NCI-H774 (cell line): ENCODE data around the gene PTPN20.

ENCODE experiments used
- DNase-seq: peaks from one replicate; lab custom pipeline; 2025; lab: John Stamatoyannopoulos, UW

The PTPN20 gene

GRCh38 chr10:47021850-47022249 lies 110.6 kb downstream of the PTPN20 start:
- no peak for DNase-seq

- no peak for DNase-seq
Measured at GRCh38 chr10:47022311-47023131, 111.3 kb downstream of the PTPN20 start.

DNA sequence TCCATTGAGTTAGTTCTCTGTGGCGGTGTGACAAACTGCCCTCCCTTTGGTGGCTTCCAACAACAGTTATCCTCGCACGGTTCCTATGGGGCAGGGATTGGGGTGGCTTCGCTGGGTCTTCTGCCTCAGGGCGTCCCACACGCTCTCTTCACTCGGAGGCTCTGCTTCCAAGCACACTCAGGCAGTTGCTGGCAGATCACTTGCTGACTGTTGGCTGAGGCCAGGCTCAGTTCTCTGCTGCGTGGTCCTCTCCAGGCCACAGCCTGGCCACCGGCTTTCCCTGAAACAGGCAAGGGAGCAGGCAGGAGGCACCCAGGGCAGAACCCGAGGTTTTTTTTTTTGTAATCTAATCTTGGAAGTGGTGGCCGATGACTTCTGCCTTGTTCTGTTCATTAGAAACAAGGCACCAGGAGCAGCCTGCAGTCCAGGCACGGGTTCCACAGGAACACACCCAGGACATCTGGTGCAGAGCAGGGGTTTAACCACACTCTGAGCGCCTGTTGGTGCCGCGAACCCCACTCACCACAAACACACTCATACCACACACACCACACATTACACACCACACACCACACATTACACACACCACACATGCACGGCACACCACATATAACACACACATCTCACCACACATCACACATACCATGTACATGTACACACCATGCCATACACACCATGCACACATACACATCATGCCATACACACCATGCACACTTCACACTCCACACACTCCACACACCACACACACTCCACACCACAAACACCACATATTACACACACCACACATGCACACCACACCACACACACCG lies 112.2 kb downstream of the PTPN20 start:
- DNase-seq: no peak

DNA sequence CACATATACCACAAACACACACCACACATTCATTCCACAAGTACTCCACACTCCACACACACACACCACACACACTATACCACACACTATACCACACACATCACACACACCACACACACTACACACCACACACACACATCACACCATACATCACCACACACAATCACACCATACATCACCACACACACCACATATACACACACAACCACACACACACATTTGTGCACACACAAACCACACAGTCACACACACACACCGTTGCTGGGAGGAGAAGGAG lies 112.8 kb downstream of the PTPN20 start:
- DNase-seq: no peak

GRCh38 chr10:47024399-47025252 lies 113.4 kb downstream of the PTPN20 start:
- peak; percentile 34 for DNase-seq

DNA sequence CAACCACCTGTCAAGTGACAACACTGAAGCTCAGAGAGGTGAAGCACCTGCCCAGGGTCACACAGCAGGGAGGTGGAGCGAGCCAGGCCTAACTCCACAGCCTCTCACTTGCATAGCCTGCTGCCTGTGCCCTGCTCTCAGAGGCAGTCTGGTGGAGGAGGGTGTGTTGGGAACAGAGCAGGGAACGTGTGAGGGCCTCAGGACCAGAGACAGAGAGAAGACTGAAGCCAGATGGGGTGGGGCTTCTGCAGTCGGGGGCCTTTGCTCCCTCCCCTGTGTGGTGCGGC lies 114.0 kb downstream of the PTPN20 start:
- DNase-seq: no peak

GRCh38 chr10:47025540-47026300 lies 114.5 kb downstream of the PTPN20 start:
- no peak for DNase-seq

DNA sequence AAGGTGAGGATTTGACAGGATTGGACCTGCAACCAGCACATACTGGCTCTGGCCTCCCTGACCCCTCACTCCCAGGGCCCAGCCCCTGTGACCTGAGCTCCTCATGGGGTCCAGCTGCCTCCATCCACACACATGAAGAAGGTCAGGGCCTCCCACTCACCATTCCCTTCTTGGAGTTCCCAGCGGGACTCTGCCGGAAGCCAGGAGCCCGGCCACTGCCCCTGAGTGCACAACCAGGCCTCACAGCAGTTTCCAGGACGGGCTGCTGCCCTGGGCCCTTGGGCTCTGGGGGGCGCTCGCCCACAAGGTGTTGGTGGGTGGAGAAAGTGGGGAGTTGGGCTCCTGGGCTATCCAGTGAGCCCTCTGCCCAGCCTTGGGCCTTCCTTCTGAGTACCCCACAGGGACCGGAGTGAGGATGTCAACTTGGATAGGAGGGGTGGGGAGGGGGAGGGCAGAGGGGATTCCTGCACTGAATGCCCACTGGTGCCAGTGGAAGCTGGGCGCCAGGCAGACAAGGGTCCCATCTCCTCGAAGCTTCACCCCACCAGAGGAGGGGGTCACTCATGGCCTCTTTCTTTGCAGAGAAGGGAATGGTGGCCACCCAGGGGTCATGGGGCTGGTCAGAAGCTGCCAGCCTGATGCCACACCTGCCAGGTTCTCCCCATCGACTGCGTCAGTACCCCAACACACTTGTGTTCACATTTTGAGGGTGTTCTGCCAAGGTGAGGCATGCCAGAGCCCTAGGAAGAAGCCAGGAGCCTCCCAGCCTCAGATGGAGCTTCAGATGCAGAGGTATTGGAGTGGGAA lies 115.3 kb downstream of the PTPN20 start:
- no peak for DNase-seq

DNA sequence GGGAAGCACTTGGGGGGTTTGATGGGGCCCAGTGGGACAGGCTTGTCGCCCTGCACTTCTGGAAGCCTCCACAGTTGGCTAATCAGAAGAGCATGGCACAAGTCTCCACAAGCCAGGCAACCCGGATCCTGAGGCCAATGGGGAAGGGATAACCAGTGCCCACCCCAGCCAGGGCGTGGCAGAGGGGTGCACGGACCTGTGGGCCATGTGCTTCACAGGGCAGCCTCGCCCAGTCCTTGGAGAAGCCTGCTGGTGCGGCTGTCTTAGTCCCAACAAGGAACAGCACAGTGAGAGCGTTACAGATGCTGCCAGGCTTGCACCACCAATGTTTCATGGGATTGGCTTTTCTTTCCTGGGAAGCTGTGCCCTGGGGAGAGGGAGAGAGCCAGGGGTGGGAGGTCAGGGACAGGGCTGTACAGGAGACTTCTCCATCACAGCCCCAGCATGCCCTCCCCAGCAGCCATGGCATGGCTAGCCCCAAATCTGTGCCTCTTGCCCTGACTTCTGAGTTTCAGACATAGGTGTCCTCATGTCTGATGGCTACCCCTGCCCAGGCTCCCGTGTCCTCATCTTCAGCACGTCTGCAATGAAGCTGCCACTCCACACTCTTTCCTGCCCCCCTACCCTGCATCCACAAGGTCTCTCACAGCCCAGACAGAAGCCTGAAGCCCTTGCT lies 116.0 kb downstream of the PTPN20 start:
- DNase-seq: no peak

DNA sequence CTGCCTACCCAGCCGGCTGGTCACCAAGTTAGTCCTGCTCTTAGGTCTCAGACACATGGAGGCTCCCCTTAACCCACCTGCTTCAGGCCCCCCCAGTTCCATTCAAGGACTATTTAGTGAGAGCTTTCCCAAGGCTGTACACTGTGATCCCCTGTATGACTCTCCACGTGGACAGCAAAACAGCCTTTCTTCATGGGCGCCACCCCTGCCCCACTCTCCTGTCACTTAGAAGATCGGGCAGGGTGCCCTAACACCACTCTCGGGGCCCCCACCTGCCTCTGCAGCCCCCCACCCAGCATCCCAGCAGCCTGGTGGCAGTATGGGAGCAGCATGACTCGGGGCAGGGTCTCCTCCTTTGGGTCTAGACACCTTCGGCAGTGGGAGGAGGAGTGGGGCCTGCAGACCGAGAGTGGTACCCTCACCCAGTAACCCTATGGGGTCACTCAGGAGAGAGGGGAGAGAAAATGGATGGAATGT lies 116.6 kb downstream of the PTPN20 start:
- DNase-seq: no peak

DNA sequence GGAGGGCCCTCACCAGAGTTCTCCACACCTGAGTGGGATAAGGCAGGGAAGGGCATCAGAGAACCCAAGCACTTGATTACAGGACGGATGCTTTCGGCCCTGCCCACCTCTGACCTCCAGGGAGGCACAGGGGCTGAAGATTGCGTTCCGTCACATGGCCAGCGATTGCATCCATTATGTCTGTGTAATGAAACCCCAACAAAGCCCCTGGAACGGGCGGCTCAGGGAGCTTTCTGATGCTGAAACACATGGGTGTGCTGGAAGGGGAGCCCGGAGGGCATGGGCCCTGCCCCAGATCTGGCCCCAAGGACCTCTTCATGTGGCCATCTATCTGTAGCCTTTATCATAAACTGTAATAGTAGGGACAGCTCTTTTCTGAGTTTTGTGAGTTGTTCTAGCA lies 117.2 kb downstream of the PTPN20 start:
- no peak for DNase-seq

- no peak for DNase-seq
Measured at GRCh38 chr10:47029181-47030009, 118.2 kb downstream of the PTPN20 start.

- no peak for DNase-seq
Measured at GRCh38 chr10:47030191-47030703, 119.0 kb downstream of the PTPN20 start.

DNA sequence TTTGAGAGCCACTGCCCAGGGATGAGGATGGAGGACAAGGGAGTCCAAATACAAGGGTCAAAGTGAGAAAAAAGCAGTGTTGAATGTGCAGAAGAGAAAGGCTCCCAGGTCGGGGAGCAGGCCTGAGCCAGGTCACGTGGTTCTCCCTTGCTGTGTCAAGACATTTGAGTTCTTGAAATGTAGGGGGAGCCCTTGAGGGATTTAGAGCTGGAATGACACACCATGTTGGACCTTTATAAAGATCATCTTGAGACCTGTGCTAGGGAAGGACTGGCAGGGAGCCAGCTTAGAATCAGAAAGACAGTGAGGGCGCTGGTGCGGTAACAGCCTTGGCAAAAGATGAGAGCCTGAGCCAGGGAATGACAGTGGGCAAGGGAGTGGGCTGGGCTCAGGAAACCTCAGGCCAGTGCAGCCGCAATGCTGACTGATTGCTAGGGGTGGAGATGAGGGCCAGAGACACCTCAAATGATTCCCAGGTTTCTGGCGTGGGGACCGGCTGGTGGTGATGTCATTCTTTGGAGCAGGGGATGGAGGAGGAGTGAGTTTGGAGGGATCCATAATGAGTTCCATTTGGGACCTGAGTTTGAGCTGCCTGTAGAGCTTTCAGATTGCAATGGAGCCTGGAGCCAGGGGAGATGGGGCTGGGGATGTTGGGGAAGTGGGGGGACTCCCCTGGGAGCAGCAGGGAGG lies 120.1 kb downstream of the PTPN20 start:
- DNase-seq: no peak

- DNase-seq: no peak
Measured at GRCh38 chr10:47031901-47032465, 120.8 kb downstream of the PTPN20 start.

DNA sequence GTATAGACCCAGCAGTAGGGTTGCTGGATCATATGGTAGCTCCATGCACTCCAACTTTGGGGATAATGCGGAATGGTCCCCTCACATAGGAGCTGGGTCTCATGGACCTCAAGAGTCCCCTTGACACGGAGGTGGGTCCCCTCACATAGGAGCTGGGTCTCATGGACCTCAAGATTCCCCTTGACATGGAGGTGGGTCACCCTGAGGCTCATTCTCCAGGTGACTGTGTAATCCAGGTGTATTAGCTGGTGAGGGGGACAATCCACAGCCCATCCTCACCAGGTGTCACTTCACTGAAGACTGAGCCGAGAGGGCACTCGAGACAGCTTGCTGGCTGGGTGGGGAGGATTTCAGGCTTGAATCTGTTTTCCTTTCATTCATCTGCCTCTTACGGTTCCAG lies 121.9 kb downstream of the PTPN20 start:
- no peak for DNase-seq

DNA sequence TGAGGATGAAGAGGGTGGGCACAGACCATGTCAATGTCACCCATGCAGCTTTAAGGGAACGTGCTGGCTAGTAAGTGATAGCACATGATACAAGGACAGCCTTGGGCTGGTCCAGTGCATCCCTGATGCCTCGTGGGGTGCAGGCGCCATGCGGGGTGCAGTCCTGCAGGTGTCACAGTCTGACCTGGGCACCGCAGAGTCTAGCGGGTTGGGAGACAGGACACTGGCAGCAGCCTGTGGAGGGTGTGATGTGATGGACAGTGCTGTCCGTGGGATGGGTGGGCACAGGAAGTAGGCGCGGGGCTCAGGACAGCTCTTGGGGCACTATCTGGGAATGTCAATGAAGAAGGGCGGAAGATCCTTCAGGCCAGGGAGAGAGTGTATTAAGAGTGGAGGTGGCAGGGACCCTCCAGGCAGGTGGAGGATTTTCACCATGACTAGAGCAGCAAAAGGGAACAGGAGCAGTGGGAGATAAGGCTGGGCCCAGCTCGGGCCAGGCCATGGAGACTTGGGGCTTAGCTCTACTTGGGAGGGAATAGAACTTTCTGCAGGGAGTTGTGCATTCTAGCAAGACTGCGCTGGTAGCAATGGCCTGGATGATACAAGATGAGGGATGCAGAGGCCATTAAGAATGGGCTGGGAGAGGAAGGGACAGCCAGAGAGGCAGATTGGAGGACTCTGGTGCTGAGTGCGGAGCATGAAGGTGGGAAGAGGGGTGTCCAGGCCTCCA lies 122.5 kb downstream of the PTPN20 start:
- no peak for DNase-seq
